Stomach (tissue), 9 donors: ENCODE results near the gene KCNH1. TPM values are rescaled to one million over a fixed set of nuclear protein-coding genes. Genes with fewer than 3 reads are reported as not detected.

ENCODE experiments used
- DNase-seq, 2 donors: peaks; one replicate each; pipeline versions ENCODE4 v3.0.0 to v3.0.0-alpha.2; 2013 to 2019
- H3K27ac ChIP-seq, 5 donors: fragments of 200-600 bp in 4 of 5; sonication (generic) in 4 of 5; one replicate each; pipeline ENCODE4 v1.5.1; 2013 to 2019; ENCODE audit warnings: mild to moderate bottlenecking in 1 of 5, moderate library complexity in 1 of 5
- H3K27me3 ChIP-seq, 3 donors: fragments of 200-600 bp; sonication (generic); one replicate each; pipeline ENCODE4 v1.5.1; 2017 to 2019; ENCODE audit warnings: mixed run types in 1 of 3
- H3K36me3 ChIP-seq, 4 donors: fragments of 200-600 bp; sonication (generic); 1 replicate in 3 of 4; 2 replicates in 1 of 4; pipeline ENCODE4 v1.5.1; 2016 to 2019
- H3K4me1 ChIP-seq, 4 donors: fragments of 200-600 bp; sonication (generic); one replicate each; pipeline ENCODE4 v1.5.1; 2016 to 2019
- H3K4me3 ChIP-seq, 4 donors: fragments of 200-600 bp; sonication (generic) in 3 of 4; one replicate each; pipeline ENCODE4 v1.5.1; 2016 to 2019; ENCODE audit warnings: mild to moderate bottlenecking in 1 of 4
- H3K9me3 ChIP-seq, 4 donors: fragments of 200-600 bp; sonication (generic); one replicate each; pipeline ENCODE4 v1.5.1; 2016 to 2019
- EP300 ChIP-seq: sonication (generic); formaldehyde crosslinking; IDR thresholded peaks from one replicate; pipeline ENCODE4 v1.6.1; 2017; ENCODE audit warnings: antibody characterized with exemption
- POLR2A ChIP-seq, 4 donors: fragments of 450-650 bp; IDR thresholded peaks; one replicate each; pipeline ENCODE4 v1.6.1; 2016; ENCODE audit warnings: antibody characterized with exemption in 4 of 4, control low read depth in 2 of 4, mild to moderate bottlenecking in 1 of 4, moderate library complexity in 1 of 4
- POLR2AphosphoS5 ChIP-seq, 3 donors: sonication (generic); formaldehyde crosslinking; IDR thresholded peaks; one replicate each; pipeline ENCODE4 v1.6.1; 2016; ENCODE audit warnings: antibody characterized with exemption in 3 of 3
- WGBS, 5 donors: extraction: QIAGEN DNeasy Blood & Tissue Kit in 3 of 5; methylation state at CpG; one replicate each; pipeline versions ENCODE4 v1.1.5 to v1.1.7; 2013 to 2018; 5-methylcytosine and 5-hydroxymethylcytosine counted together
- intact Hi-C: fragments of 100-400 bp; cut with DNase I; formaldehyde crosslinking; loops from one replicate; pipeline ENCODE4 v1.15.1; 2023; ENCODE audit warnings: low total_unique reads
- polyA plus RNA-seq, 3 donors: library from polyadenylated mRNA; stranded (reverse); fragments of 200-250 nt; gene quantifications; one replicate each; pipeline ENCODE4 v1.2.3, GENCODE V29; 2013
- total RNA-seq, 5 donors: library from RNA; depleted of rRNA; stranded (reverse); fragments of >200 nt; gene quantifications; one replicate each; pipeline versions ENCODE4 v1.1.0 to v1.2.3, GENCODE V29; 2014 to 2016
- TF ChIP-seq, protein P1 (sequence below), 7 experiments: fragments of 450-650 bp in 4 of 7; fragments of 200-600 bp in 3 of 7; sonication (generic) in 3 of 7; IDR thresholded peaks; one replicate each; pipeline ENCODE4 v1.5.1; 2016 to 2019; ENCODE audit warnings: antibody characterized with exemption in 7 of 7, control low read depth in 2 of 7, mild to moderate bottlenecking in 1 of 7
- donor health status: healthy with polysubstance abuse.
- donor health status: Bipolar disorder and iron deficiency.
- donor health status: healthy.

Gene KCNH1
- total and polyA plus RNA-seq, 8 donors, result 0.10 to 6.8 (median 3.2) TPM; not detected in 1

GRCh38 chr1:210822241-210822640 lies 311.7 kb downstream of the KCNH1 start:
- intact Hi-C loops, result no loop called here
- Histone ChIP-seq H3K9me3 (no peaks in the 10 kb centered on the region), H3K4me1 (no peaks in the 10 kb centered on the region), H3K36me3 (no peaks in the 10 kb centered on the region), H3K4me3 (no peak overlapping the region), H3K27me3 (no peaks in the 10 kb centered on the region), H3K27ac (no peak overlapping the region)
- 48 to 95% (median 77%) methylated on average over 2 of the region's 2 CpGs for WGBS, 5 donors
- TF ChIP-seq POLR2A (IDR thresholded peaks at IDR 0.05), result no peak
- no peak for TF ChIP-seq POLR2AphosphoS5 (IDR thresholded peaks at IDR 0.05)
- TF ChIP-seq, protein P1, sequence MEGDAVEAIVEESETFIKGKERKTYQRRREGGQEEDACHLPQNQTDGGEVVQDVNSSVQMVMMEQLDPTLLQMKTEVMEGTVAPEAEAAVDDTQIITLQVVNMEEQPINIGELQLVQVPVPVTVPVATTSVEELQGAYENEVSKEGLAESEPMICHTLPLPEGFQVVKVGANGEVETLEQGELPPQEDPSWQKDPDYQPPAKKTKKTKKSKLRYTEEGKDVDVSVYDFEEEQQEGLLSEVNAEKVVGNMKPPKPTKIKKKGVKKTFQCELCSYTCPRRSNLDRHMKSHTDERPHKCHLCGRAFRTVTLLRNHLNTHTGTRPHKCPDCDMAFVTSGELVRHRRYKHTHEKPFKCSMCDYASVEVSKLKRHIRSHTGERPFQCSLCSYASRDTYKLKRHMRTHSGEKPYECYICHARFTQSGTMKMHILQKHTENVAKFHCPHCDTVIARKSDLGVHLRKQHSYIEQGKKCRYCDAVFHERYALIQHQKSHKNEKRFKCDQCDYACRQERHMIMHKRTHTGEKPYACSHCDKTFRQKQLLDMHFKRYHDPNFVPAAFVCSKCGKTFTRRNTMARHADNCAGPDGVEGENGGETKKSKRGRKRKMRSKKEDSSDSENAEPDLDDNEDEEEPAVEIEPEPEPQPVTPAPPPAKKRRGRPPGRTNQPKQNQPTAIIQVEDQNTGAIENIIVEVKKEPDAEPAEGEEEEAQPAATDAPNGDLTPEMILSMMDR (IDR thresholded peaks at IDR 0.05), result no peak
- TF ChIP-seq EP300, result no peak
- DNase-seq, result no peak

- Histone ChIP-seq H3K36me3 (no peaks in the 10 kb centered on the region), H3K4me1 (no peaks in the 10 kb centered on the region), H3K9me3 (no peaks in the 10 kb centered on the region), H3K4me3 (no peak overlapping the region), H3K27ac (no peak overlapping the region), H3K27me3 (no peaks in the 10 kb centered on the region)
- intact Hi-C loops, result no loop called here
- TF ChIP-seq, protein P1 (IDR thresholded peaks at IDR 0.05), result no peak
- no peak for TF ChIP-seq EP300
- no peak for TF ChIP-seq POLR2AphosphoS5 (IDR thresholded peaks at IDR 0.05)
- no peak for TF ChIP-seq POLR2A (IDR thresholded peaks at IDR 0.05)
- DNase-seq, result no peak
- WGBS, 5 donors, result 56 to 86% (median 64%) methylated on average over 3 of the region's 3 CpGs
Measured at GRCh38 chr1:210821615-210822014, 312.3 kb downstream of the KCNH1 start.

DNA sequence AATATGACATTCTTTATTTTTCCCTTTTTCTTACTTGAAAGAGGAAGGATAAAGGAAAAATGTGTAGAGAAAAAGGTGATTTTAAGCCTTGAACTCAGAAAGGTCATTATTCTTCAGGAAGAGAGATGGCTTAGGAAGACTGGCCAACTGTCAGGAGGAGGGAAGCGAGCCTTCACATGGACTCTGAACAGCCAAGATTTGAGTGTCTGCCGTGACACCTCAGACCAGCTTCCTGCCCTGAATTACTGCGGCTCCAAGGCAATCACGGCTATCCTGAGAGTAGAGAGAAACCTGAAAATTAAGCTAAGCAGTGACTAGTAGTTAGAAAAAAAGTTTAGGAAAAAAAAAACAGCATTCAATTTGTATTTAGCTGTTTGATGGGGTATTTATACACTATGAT lies 314.7 kb downstream of the KCNH1 start:
- no peaks in the 10 kb centered on the region for H3K9me3 ChIP-seq
- no peak for TF ChIP-seq POLR2A (IDR thresholded peaks at IDR 0.05)
- TF ChIP-seq, protein P1 (IDR thresholded peaks at IDR 0.05), result no peak
- TF ChIP-seq POLR2AphosphoS5 (IDR thresholded peaks at IDR 0.05), result no peak
- no peak for TF ChIP-seq EP300
- H3K4me3 ChIP-seq, result no peak overlapping the region
- no peaks in the 10 kb centered on the region for H3K4me1 ChIP-seq
- intact Hi-C loops, result no loop called here
- H3K27me3 ChIP-seq, result no peaks in the 10 kb centered on the region
- H3K36me3 ChIP-seq, result no peaks in the 10 kb centered on the region
- 78 to 89% (median 84%) methylated on average over 4 of the region's 4 CpGs for WGBS, 5 donors
- DNase-seq, result no peak
- H3K27ac ChIP-seq, result no peak overlapping the region

- no peak overlapping the region for H3K27ac ChIP-seq
- H3K36me3 ChIP-seq, result no peaks in the 10 kb centered on the region
- 48 to 60% (median 57%) methylated on average over 2 of the region's 2 CpGs for WGBS, 5 donors
- no peaks in the 10 kb centered on the region for H3K4me1 ChIP-seq
- H3K27me3 ChIP-seq, result no peaks in the 10 kb centered on the region
- TF ChIP-seq POLR2AphosphoS5 (IDR thresholded peaks at IDR 0.05) (no peak), EP300 (no peak), POLR2A (IDR thresholded peaks at IDR 0.05) (no peak)
- TF ChIP-seq, protein P1 (IDR thresholded peaks at IDR 0.05), result no peak
- DNase-seq, result no peak
- H3K4me3 ChIP-seq, result no peak overlapping the region
- no peaks in the 10 kb centered on the region for H3K9me3 ChIP-seq
- intact Hi-C loops, result no loop called here
Measured at GRCh38 chr1:210817385-210818275, 316.3 kb downstream of the KCNH1 start.
